Adrenal gland (tissue), 12 donors: Measurements from ENCODE around the gene PSMD7. TPM values are rescaled to one million over a fixed set of nuclear protein-coding genes. Genes with fewer than 3 reads are reported as not detected.
"Not testable (repeated sequence)": the region's sequence is repeated elsewhere in the genome, so short reads cannot be mapped to it uniquely, and the experiment has no call there.

ENCODE experiments used
- DNase-seq, 7 donors: peaks; one replicate each; pipeline ENCODE4 v3.0.0-alpha.2; 2019 to 2020
- H3K27ac ChIP-seq, 5 donors: fragments of 200-600 bp; sonication (generic) in 4 of 5; 1 replicate in 3 of 5; 2 replicates in 2 of 5; pipeline versions ENCODE4 v1.5.1 to v1.8.0; 2016 to 2020; ENCODE audit warnings: mild to moderate bottlenecking in 1 of 5
- H3K27me3 ChIP-seq: fragments of 200-600 bp; 2 replicates; pipeline ENCODE4 v1.8.0; 2021
- H3K36me3 ChIP-seq, 2 donors: fragments of 200-600 bp; replicated peaks in 1 of 2; 1 replicate in 1 of 2; 2 replicates in 1 of 2; pipeline versions ENCODE4 v1.5.1 to v1.8.0; 2018 to 2022
- H3K4me1 ChIP-seq, 2 donors: fragments of 200-600 bp; replicated peaks in 1 of 2; 1 replicate in 1 of 2; 2 replicates in 1 of 2; pipeline versions ENCODE4 v1.5.1 to v1.8.0; 2018 to 2021
- H3K4me3 ChIP-seq, 4 donors: fragments of 200-600 bp; sonication (generic) in 3 of 4; one replicate each; pipeline ENCODE4 v1.5.1; 2016 to 2018
- H3K9me3 ChIP-seq, 3 donors: fragments of 200-600 bp; sonication (generic) in 1 of 3; replicated peaks in 1 of 3; 1 replicate in 2 of 3; 2 replicates in 1 of 3; pipeline versions ENCODE4 v1.5.1 to v1.8.0; 2016 to 2021
- CTCF ChIP-seq, 6 experiments: fragments of 450-650 bp in 4 of 6; fragments of 200-600 bp in 2 of 6; sonication (generic) in 1 of 6; IDR thresholded peaks; 1 replicate in 5 of 6; 2 replicates in 1 of 6; pipeline versions ENCODE4 v1.5.1 to v1.8.0; 2016 to 2021; ENCODE audit warnings: antibody characterized with exemption in 6 of 6, mild to moderate bottlenecking in 2 of 6, moderate library complexity in 1 of 6
- POLR2A ChIP-seq, 2 donors: fragments of 450-650 bp; IDR thresholded peaks; one replicate each; pipeline ENCODE4 v1.6.1; 2017; ENCODE audit warnings: antibody characterized with exemption in 2 of 2, mild to moderate bottlenecking in 2 of 2, moderate library complexity in 1 of 2
- WGBS, 4 donors: extraction: QIAGEN DNeasy Blood & Tissue Kit in 2 of 4; methylation state at CpG; one replicate each; pipeline versions ENCODE4 v1.1.5 to v1.1.7; 2013 to 2017; 5-methylcytosine and 5-hydroxymethylcytosine counted together
- intact Hi-C, 2 donors: fragments of 100-400 bp; cut with DNase I; formaldehyde crosslinking; loops; one replicate each; pipeline versions ENCODE4 v1.14.1 to v1.15.0; 2022 to 2023
- polyA plus RNA-seq, 3 donors: library from polyadenylated mRNA; stranded (reverse); fragments of 200-250 nt in 2 of 3; fragments of 350-450 nt in 1 of 3; fragmentation: Illumina TruSeq in 1 of 3; extraction: RNeasy Lipid Tissue Mini Kit (QIAGEN cat#74804) in 1 of 3; gene quantifications; one replicate each; pipeline ENCODE4 v1.2.3, GENCODE V29; 2013 to 2014
- total RNA-seq, 9 donors: library from RNA; depleted of rRNA in 4 of 9; stranded (reverse); fragments of >200 nt in 4 of 9; fragments of 120-200 nt in 1 of 9; fragmentation: NEBNext Ultra II Directional in 1 of 9; extraction: Animal tissue kit (Norgen Biotek cat#: 25700) in 1 of 9; gene quantifications; one replicate each; pipeline versions ENCODE4 v1.1.0 to v1.2.4, GENCODE V29; 2013 to 2023
- donor health status: healthy with polysubstance abuse.
- donor health status: Bipolar disorder and iron deficiency.
- donor health status: DM: yes; HTN: yes; CAD: no.
- donor health status: DM: no; HTN: no; CAD: no.
- donor health status: DM: no; HTN: no; CAD: no.
- donor health status: DM: yes; HTN: yes; CAD: no.

The PSMD7 gene
- total and polyA plus RNA-seq, 12 donors = 52.1 to 233 (median 89.4) TPM

- no peaks in the 10 kb centered on the region for H3K9me3 ChIP-seq
- peak in 3 of 7 donors; percentile 30 to 55 (median 32) for DNase-seq
- intact Hi-C loops = no loop called here
- peaks cover 0 to 23% of the 10 kb centered on the region in 2 donors for H3K36me3 ChIP-seq
- H3K4me1 ChIP-seq = peaks cover 26 to 30% of the 10 kb centered on the region in 2 donors
- H3K27ac ChIP-seq = peak overlapping the region in 4 of 5 donors; percentile 34 to 90 (median 79)
- 69 to 85% (median 80%) methylated on average over 7 of the region's 7 CpGs for WGBS, 4 donors
- no peak for TF ChIP-seq CTCF (IDR thresholded peaks at IDR 0.05)
- TF ChIP-seq POLR2A (IDR thresholded peaks at IDR 0.05) = peak in 1 of 2 donors; percentile 22
- H3K4me3 ChIP-seq = no peak overlapping the region
- H3K27me3 ChIP-seq = no peaks in the 10 kb centered on the region
These were observed 25.7 kb downstream of the PSMD7 start for GRCh38 chr16:74322301-74322710.

- intact Hi-C loops, H3K9me3 ChIP-seq, H3K27ac ChIP-seq, H3K4me3 ChIP-seq, H3K27me3 ChIP-seq: not testable (repeated sequence)
- 85 to 90% (median 89%) methylated on average over 5 of the region's 5 CpGs for WGBS, 4 donors
- DNase-seq = peak in 5 of 7 donors; percentile 45 to 68 (median 52)
- Histone ChIP-seq H3K36me3 (peaks cover 0 to 28% of the 10 kb centered on the region in 2 donors), H3K4me1 (peaks cover 26 to 30% of the 10 kb centered on the region in 2 donors)
These were observed 28.2 kb downstream of the PSMD7 start for GRCh38 chr16:74324777-74325176.

- Histone ChIP-seq H3K4me1 (peaks cover 22 to 25% of the 10 kb centered on the region in 2 donors), H3K27me3 (no peaks in the 10 kb centered on the region), H3K27ac (no peak overlapping the region), H3K9me3 (no peaks in the 10 kb centered on the region), H3K36me3 (peaks cover 0 to 34% of the 10 kb centered on the region in 2 donors), H3K4me3 (no peak overlapping the region)
- intact Hi-C loops = no loop called here
- DNase-seq = no peak
- no peak for TF ChIP-seq CTCF (IDR thresholded peaks at IDR 0.05)
- no peak for TF ChIP-seq POLR2A (IDR thresholded peaks at IDR 0.05)
- WGBS, 4 donors = 88 to 93% (median 92%) methylated on average over 10 of the region's 10 CpGs
These were observed 29.0 kb downstream of the PSMD7 start for GRCh38 chr16:74325641-74326040.

- H3K27ac ChIP-seq, H3K4me1 ChIP-seq, H3K4me3 ChIP-seq, H3K27me3 ChIP-seq, intact Hi-C loops, H3K9me3 ChIP-seq: not testable (repeated sequence)
- H3K36me3 ChIP-seq = peaks cover 0 to 57% of the 10 kb centered on the region in 2 donors
- WGBS, 4 donors = 78 to 89% (median 81%) methylated on average over 7 to 9 of the region's 9 CpGs
- DNase-seq = peak in 2 of 7 donors; percentile 56 to 69
These were observed 31.7 kb downstream of the PSMD7 start for GRCh38 chr16:74328346-74328745.

GRCh38 chr16:74332469-74332868, 35.9 kb downstream of the PSMD7 start:
- DNase-seq, H3K4me1 ChIP-seq, H3K27me3 ChIP-seq, H3K9me3 ChIP-seq, intact Hi-C loops, H3K4me3 ChIP-seq, H3K27ac ChIP-seq: not testable (repeated sequence)
- H3K36me3 ChIP-seq = peaks cover 0 to 38% of the 10 kb centered on the region in 2 donors
- 75 to 82% (median 80%) methylated on average over 6 to 8 of the region's 8 CpGs; no CpG with 5 or more reads in 1 of the 4 donors for WGBS, 4 donors

GRCh38 chr16:74337506-74337905, 40.9 kb downstream of the PSMD7 start:
- H3K27ac ChIP-seq, intact Hi-C loops, H3K4me3 ChIP-seq, H3K4me1 ChIP-seq, H3K9me3 ChIP-seq, DNase-seq, H3K27me3 ChIP-seq: not testable (repeated sequence)
- WGBS, 4 donors = 84 to 97% (median 91%) methylated on average over 2 to 3 of the region's 3 CpGs
- H3K36me3 ChIP-seq = peaks cover 0 to 10% of the 10 kb centered on the region in 2 donors

GRCh38 chr16:74339226-74339625, 42.6 kb downstream of the PSMD7 start:
- intact Hi-C loops, H3K27me3 ChIP-seq, H3K9me3 ChIP-seq, H3K36me3 ChIP-seq, H3K4me1 ChIP-seq, H3K4me3 ChIP-seq: not testable (repeated sequence)
- WGBS, 4 donors = 56 to 64% (median 62%) methylated on average over 6 to 10 of the region's 10 CpGs
- peak overlapping the region in 1 of 5 donors; percentile 69 for H3K27ac ChIP-seq
- DNase-seq = peak in 1 of 7 donors; percentile 32

- H3K36me3 ChIP-seq, H3K4me1 ChIP-seq, H3K27me3 ChIP-seq, intact Hi-C loops, H3K27ac ChIP-seq, H3K4me3 ChIP-seq, H3K9me3 ChIP-seq: not testable (repeated sequence)
- 63 to 83% (median 77%) methylated on average over 3 to 4 of the region's 4 CpGs for WGBS, 4 donors
- peak in 1 of 7 donors; percentile 20 for DNase-seq
These were observed 56.4 kb downstream of the PSMD7 start for GRCh38 chr16:74353038-74353437.
